Muscle of arm (tissue), 12 donors: ENCODE measurements around the gene DDX4. TPM values are rescaled to one million over a fixed set of nuclear protein-coding genes. Genes with fewer than 3 reads are reported as not detected.

Source experiments
- DNase-seq: peaks from one replicate; pipeline ENCODE4 v3.0.0-alpha.2; 2013
- polyA plus RNA-seq, 12 donors: library from polyadenylated mRNA; unstranded; fragments of 120-200 nt; gene quantifications; one replicate each; pipeline ENCODE4 v1.2.1, GENCODE V29; 2013; ENCODE audit not compliant: insufficient read length in 12 of 12

DDX4 gene
- polyA plus RNA-seq, 12 donors = 0.05 to 0.36 (median 0.19) TPM; not detected in 6

- peak; percentile 7 for DNase-seq
Observed at GRCh38 chr5:55821731-55822512, 84.1 kb downstream of the DDX4 start.

- DNase-seq = no peak
Observed at GRCh38 chr5:55823151-55823796, 85.4 kb downstream of the DDX4 start.

GRCh38 chr5:55829956-55830355 is 92.1 kb downstream of the DDX4 start:
- DNase-seq = no peak

- DNase-seq = no peak
Observed at GRCh38 chr5:55832446-55832845, 94.6 kb downstream of the DDX4 start.

- no peak for DNase-seq
Observed at GRCh38 chr5:55836191-55836590, 98.3 kb downstream of the DDX4 start.

GRCh38 chr5:55841976-55842375 is 104.1 kb downstream of the DDX4 start:
- DNase-seq = no peak

- DNase-seq = no peak
Observed at GRCh38 chr5:55847837-55848236, 110.0 kb downstream of the DDX4 start.

- DNase-seq = no peak
Observed at GRCh38 chr5:55848783-55849182, 110.9 kb downstream of the DDX4 start.

GRCh38 chr5:55850839-55851674 is 113.2 kb downstream of the DDX4 start, which contains the start of gene IL31RA:
TSS of gene IL31RA (plus strand) at chr5:55851357. CDS start at chr5:55851571, 214 bp downstream.
- no peak for DNase-seq

- DNase-seq = no peak
Observed at GRCh38 chr5:55851675-55851979, 113.8 kb downstream of the DDX4 start.

GRCh38 chr5:55852503-55852902 is 114.6 kb downstream of the DDX4 start:
- no peak for DNase-seq

- DNase-seq = no peak
Observed at GRCh38 chr5:55853041-55853670, 115.3 kb downstream of the DDX4 start.

- peak; percentile 16 for DNase-seq
Observed at GRCh38 chr5:55853818-55854217, 116.0 kb downstream of the DDX4 start.

- DNase-seq = no peak
Observed at GRCh38 chr5:55855509-55855908, 117.6 kb downstream of the DDX4 start.

- DNase-seq = no peak
Observed at GRCh38 chr5:55856516-55857246, 118.8 kb downstream of the DDX4 start.

GRCh38 chr5:55857247-55857640 is 119.4 kb downstream of the DDX4 start:
- no peak for DNase-seq

GRCh38 chr5:55858104-55858503 is 120.2 kb downstream of the DDX4 start:
- DNase-seq = no peak

- no peak for DNase-seq
Observed at GRCh38 chr5:55860288-55860687, 122.4 kb downstream of the DDX4 start.

GRCh38 chr5:55860709-55861108 is 122.8 kb downstream of the DDX4 start:
- no peak for DNase-seq

- no peak for DNase-seq
Observed at GRCh38 chr5:55864606-55865541, 127.0 kb downstream of the DDX4 start.
